Osteocyte (in vitro differentiated cells): ENCODE results near the gene RPL7L1. TPM values are rescaled to one million over a fixed set of nuclear protein-coding genes. Genes with fewer than 3 reads are reported as not detected.

Source experiments
- DNase-seq: peaks from one replicate; pipeline ENCODE4 v3.0.0; 2021; ENCODE audit warnings: mixed read lengths; ENCODE audit not compliant: unreplicated experiment; ENCODE audit errors: extremely low spot score
- H3K27ac Mint-ChIP-seq: one replicate; pipeline ENCODE4 v1.8.0; 2021; ENCODE audit warnings: mild to moderate bottlenecking, mixed read lengths; ENCODE audit not compliant: unreplicated experiment
- H3K27me3 Mint-ChIP-seq: one replicate; pipeline ENCODE4 v1.8.0; 2021; ENCODE audit warnings: mixed read lengths; ENCODE audit not compliant: unreplicated experiment
- H3K36me3 Mint-ChIP-seq: one replicate; pipeline ENCODE4 v1.8.0; 2021; ENCODE audit warnings: mixed read lengths; ENCODE audit not compliant: unreplicated experiment
- H3K4me1 Mint-ChIP-seq: one replicate; pipeline ENCODE4 v1.8.0; 2021; ENCODE audit warnings: mixed read lengths; ENCODE audit not compliant: unreplicated experiment
- H3K4me3 Mint-ChIP-seq: one replicate; pipeline ENCODE4 v1.8.0; 2021; ENCODE audit warnings: mild to moderate bottlenecking, moderate library complexity, mixed read lengths; ENCODE audit not compliant: unreplicated experiment
- H3K9me3 Mint-ChIP-seq: one replicate; pipeline ENCODE4 v1.8.0; 2021; ENCODE audit warnings: mixed read lengths; ENCODE audit not compliant: unreplicated experiment
- total RNA-seq: library from RNA; stranded (reverse); gene quantifications from 2 replicates; pipeline ENCODE4 v1.2.1, GENCODE V29; 2021
- TF ChIP-seq, protein P1 (sequence below): fragments of 200-600 bp; sonication (generic); IDR thresholded peaks from 2 replicates; pipeline ENCODE4 v1.5.0; 2021; ENCODE audit warnings: antibody characterized with exemption, mild to moderate bottlenecking, moderate library complexity

Gene RPL7L1
- total RNA-seq, 1 donor from 2014 or later = 77.4 TPM

DNA sequence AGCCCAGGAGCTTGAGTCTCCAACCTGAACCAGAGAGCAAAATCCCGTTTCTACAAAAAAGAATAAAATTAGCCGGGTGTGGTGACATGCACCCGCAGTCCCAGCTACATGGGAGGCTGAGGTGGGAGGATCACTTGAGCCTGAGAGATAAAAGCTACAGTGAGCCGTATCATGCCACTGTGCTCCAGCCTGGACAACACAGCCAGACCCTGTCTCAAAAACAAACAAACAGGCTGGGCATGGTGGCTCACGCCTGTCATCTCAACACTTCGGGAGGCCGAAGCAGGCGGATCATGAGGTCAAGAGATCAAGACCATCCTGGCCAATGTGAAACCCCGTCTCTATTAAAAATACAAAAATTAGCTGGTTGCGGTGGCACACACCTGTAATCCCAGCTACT, 25.1 kb downstream of the RPL7L1 start:
- TF ChIP-seq, protein P1, sequence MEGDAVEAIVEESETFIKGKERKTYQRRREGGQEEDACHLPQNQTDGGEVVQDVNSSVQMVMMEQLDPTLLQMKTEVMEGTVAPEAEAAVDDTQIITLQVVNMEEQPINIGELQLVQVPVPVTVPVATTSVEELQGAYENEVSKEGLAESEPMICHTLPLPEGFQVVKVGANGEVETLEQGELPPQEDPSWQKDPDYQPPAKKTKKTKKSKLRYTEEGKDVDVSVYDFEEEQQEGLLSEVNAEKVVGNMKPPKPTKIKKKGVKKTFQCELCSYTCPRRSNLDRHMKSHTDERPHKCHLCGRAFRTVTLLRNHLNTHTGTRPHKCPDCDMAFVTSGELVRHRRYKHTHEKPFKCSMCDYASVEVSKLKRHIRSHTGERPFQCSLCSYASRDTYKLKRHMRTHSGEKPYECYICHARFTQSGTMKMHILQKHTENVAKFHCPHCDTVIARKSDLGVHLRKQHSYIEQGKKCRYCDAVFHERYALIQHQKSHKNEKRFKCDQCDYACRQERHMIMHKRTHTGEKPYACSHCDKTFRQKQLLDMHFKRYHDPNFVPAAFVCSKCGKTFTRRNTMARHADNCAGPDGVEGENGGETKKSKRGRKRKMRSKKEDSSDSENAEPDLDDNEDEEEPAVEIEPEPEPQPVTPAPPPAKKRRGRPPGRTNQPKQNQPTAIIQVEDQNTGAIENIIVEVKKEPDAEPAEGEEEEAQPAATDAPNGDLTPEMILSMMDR = no peak
- H3K9me3 Mint-ChIP-seq = no peaks in the 10 kb centered on the region
- H3K4me1 Mint-ChIP-seq = peaks cover 17% of the 10 kb centered on the region
- no peaks in the 10 kb centered on the region for H3K36me3 Mint-ChIP-seq
- no peaks in the 10 kb centered on the region for H3K27me3 Mint-ChIP-seq
- H3K4me3 Mint-ChIP-seq = no peak overlapping the region
- no peak for DNase-seq
- no peak overlapping the region for H3K27ac Mint-ChIP-seq

DNA sequence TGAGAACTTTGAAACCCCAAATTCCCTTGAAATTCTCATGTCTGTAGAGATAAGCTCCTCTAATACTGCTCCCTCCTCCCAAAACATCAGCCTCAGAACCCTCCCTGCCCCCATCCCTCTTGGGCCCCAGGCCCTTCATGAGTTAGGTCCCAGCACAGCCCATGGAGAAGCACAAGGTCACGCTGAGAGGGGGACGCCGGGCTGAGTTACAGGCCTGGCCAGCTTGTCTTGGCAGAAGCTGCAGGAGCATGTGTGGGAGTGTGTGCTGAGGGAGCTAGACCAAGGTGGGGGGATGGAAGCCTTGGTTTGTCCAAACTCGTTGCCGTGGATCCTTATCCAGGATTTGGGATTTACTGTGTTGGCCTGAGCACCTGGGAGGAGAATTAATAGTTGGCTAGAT, 27.9 kb downstream of the RPL7L1 start:
- Mint-ChIP-seq H3K9me3 (no peaks in the 10 kb centered on the region), H3K36me3 (no peaks in the 10 kb centered on the region), H3K4me1 (peaks cover 3% of the 10 kb centered on the region), H3K4me3 (no peak overlapping the region), H3K27ac (no peak overlapping the region), H3K27me3 (peaks cover 3% of the 10 kb centered on the region)
- TF ChIP-seq, protein P1 = no peak
- DNase-seq = no peak

DNA sequence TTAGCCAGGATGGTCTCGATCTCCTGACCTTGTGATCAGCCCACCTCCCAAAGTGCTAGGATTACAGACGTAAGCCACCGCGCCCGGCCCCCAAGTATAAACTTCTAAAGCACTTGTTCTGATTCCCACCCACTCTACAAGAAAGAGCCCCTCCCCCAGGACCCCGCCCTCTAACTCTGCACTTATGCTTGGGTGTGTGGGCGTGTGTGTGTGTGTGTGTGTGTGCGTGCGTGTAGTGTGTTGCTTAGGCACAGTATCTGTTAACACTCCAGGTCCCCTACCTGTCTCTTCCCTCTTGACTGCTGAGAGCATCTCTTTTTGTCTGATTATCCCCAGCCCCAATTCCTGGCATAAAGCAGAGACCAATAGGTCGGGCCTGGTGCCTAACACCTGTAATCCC, 30.4 kb downstream of the RPL7L1 start:
- TF ChIP-seq, protein P1 = no peak
- Mint-ChIP-seq H3K4me1 (peaks cover 3% of the 10 kb centered on the region), H3K27ac (no peak overlapping the region), H3K9me3 (no peaks in the 10 kb centered on the region), H3K4me3 (no peak overlapping the region), H3K27me3 (peaks cover 3% of the 10 kb centered on the region), H3K36me3 (no peaks in the 10 kb centered on the region)
- no peak for DNase-seq

DNA sequence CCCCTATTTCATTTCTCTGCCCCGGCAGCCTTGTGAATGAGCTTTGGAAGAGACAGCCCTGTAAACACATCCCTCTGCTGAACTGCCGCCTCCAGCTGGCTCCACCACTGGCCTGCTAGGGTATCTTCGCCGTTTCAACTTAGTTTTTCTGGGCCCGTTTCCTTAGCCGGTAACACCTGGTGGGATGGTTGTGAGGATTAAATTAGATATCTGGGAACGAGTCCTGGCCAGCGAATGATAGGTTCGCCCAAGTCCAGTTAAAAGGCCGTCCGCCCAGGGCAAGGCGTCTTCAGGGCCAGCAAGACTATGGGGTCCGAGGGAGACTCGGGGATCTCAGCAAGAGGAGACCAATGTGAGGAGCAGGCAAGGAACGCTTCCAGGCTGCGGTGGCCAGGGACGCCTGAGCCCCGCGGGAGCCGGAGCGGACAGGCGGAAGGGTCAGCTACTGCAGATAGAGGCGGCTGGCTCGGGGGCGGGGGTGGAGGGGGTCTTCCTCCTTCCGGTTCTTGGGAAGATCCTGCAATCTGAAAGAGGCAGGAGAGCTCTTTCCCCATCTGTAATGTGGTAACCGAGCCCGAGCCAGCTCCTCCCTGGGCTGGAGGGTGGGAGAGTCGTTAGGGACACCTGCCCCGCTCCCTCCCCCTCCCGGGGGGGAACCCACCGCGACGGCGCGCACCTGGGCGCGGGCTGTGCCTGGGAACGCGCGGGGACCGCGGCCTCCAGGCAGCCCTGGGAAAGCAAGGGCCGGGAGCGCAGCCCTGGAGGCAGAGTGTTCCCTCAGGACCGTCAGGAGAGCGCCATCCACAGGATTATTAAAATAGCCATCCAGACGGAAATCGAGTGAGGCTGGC, 32.0 kb downstream of the RPL7L1 start:
- TF ChIP-seq, protein P1 = no peak
- peaks cover 3% of the 10 kb centered on the region for H3K4me1 Mint-ChIP-seq
- no peaks in the 10 kb centered on the region for H3K36me3 Mint-ChIP-seq

DNA sequence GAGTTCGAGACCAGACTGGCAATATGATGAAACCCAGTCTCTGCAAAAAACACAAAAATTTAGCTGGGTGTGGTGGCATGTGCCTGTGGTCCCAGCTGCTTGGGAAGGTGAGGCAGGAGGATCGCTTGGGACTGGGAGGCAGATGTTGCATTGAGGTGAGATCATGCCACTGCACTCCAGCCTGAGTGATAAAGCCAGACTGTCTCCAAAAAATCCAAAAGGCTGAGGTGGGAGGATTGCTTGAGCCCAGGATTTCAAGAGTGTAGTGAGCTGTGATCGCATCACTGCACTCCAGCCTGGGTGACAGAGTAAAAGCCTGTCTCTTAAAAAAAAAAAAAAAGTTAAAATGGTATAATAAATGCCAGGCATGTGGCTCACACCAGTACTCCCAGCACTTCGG, 35.1 kb downstream of the RPL7L1 start:
- H3K27me3 Mint-ChIP-seq = peaks cover 3% of the 10 kb centered on the region
- H3K4me3 Mint-ChIP-seq = no peak overlapping the region
- no peaks in the 10 kb centered on the region for H3K36me3 Mint-ChIP-seq
- no peak overlapping the region for H3K27ac Mint-ChIP-seq
- H3K4me1 Mint-ChIP-seq = peaks cover 3% of the 10 kb centered on the region
- H3K9me3 Mint-ChIP-seq = no peaks in the 10 kb centered on the region
- DNase-seq = no peak
- TF ChIP-seq, protein P1 = no peak

More for the DNA sequence above, 32.0 kb downstream of the RPL7L1 start:
- H3K4me3 Mint-ChIP-seq = peak overlapping the region; percentile 55
- H3K9me3 Mint-ChIP-seq = no peaks in the 10 kb centered on the region
- H3K27ac Mint-ChIP-seq = no peak overlapping the region
- no peak for DNase-seq
- H3K27me3 Mint-ChIP-seq = peaks cover 3% of the 10 kb centered on the region
